PC-3 (cell line): ENCODE measurements around the gene MIF4GD. TPM values are rescaled to one million over a fixed set of nuclear protein-coding genes. Genes with fewer than 3 reads are reported as not detected.
A peak's percentile ranks its signal among the peaks of the same experiment; 100 is the strongest.

ENCODE experiments used
- ATAC-seq: fragments of 200-7000 bp; cut with Tn5 transposase; 2 replicates; pipeline ENCODE4 v1.9.1; 2020; ENCODE audit warnings: mild to moderate bottlenecking, moderate library complexity
- BruUV-seq: library from RNA; stranded (reverse); fragments of 400-500 nt; replicated peaks from 2 replicates; lab custom pipeline; 2021; lab: Mats Ljungman, UMichigan
- CTCF ChIA-PET: fragments of 300-600 bp; sonication (Branson Sonifier 250); formaldehyde crosslinking; loops from one replicate; lab custom pipeline; 2022; ENCODE audit warnings: antibody characterized with exemption; lab: Charles Lee
- POLR2A ChIA-PET: fragments of 300-600 bp; sonication (Branson Sonifier 250); formaldehyde crosslinking; loops from one replicate; lab custom pipeline; 2022; ENCODE audit warnings: antibody characterized with exemption; ENCODE audit not compliant: unreplicated experiment; lab: Charles Lee
- DNase-seq: peaks from one replicate; pipeline ENCODE4 v3.0.0-alpha.2; 2015
- H2AFZ ChIP-seq: fragments of 300-600 bp; sonication (generic); 2 replicates; pipeline ENCODE4 v1.6.0; 2016; ENCODE audit warnings: antibody characterized with exemption, low read length
- H3F3A ChIP-seq: fragments of 300-600 bp; sonication (generic); one replicate; pipeline ENCODE4 v1.6.0; 2017; ENCODE audit warnings: antibody characterized with exemption, low read length, control low read depth, mild to moderate bottlenecking; ENCODE audit not compliant: unreplicated experiment
- H3K27ac ChIP-seq: fragments of 300-600 bp; sonication (generic); 2 replicates; pipeline ENCODE4 v1.5.1; 2016; ENCODE audit warnings: mild to moderate bottlenecking, low read length
- H3K27me3 ChIP-seq: fragments of 300-600 bp; sonication (generic); 2 replicates; pipeline ENCODE4 v1.6.1; 2016; ENCODE audit warnings: low read length, mixed read lengths
- H3K36me3 ChIP-seq: fragments of 300-600 bp; sonication (generic); 2 replicates; pipeline ENCODE4 v1.6.1; 2016; ENCODE audit warnings: low read depth, mixed run types, low read length, mixed read lengths
- H3K4me1 ChIP-seq: fragments of 300-600 bp; sonication (generic); 2 replicates; pipeline ENCODE4 v1.5.1; 2016; ENCODE audit warnings: low read length; ENCODE audit not compliant: insufficient read depth
- H3K4me2 ChIP-seq: fragments of 300-600 bp; sonication (generic); 2 replicates; pipeline ENCODE4 v1.6.0; 2016; ENCODE audit warnings: low read length
- H3K4me3 ChIP-seq: fragments of 300-600 bp; sonication (generic); 2 replicates; pipeline ENCODE4 v1.5.1; 2016; ENCODE audit warnings: mild to moderate bottlenecking, low read length, mixed read lengths
- H3K79me2 ChIP-seq: fragments of 300-600 bp; sonication (generic); 2 replicates; pipeline ENCODE4 v1.6.1; 2017; ENCODE audit warnings: low read length, mixed read lengths
- H3K9ac ChIP-seq: fragments of 300-600 bp; sonication (generic); 2 replicates; pipeline ENCODE4 v1.6.0; 2016; ENCODE audit warnings: mild to moderate bottlenecking, low read length
- H3K9me2 ChIP-seq: fragments of 300-600 bp; sonication (generic); replicated peaks from 2 replicates; pipeline ENCODE4 v1.6.1; 2016; ENCODE audit warnings: mixed run types, low read length, mixed read lengths
- H3K9me3 ChIP-seq: fragments of 300-600 bp; sonication (generic); 2 replicates; pipeline ENCODE4 v1.6.1; 2016; ENCODE audit warnings: low read length, mixed read lengths
- H4K20me1 ChIP-seq: fragments of 300-600 bp; sonication (generic); 2 replicates; pipeline ENCODE4 v1.6.1; 2016; ENCODE audit warnings: low read length, mixed read lengths
- EZH2 ChIP-seq: fragments of 300-600 bp; sonication (generic); IDR thresholded peaks from one replicate; pipeline ENCODE4 v1.6.1; 2017; ENCODE audit warnings: antibody characterized with exemption, mild to moderate bottlenecking, low read length; ENCODE audit not compliant: unreplicated experiment
- EZH2phosphoT487 ChIP-seq: fragments of 300-600 bp; sonication (generic); IDR thresholded peaks from 2 replicates; pipeline ENCODE4 v1.6.1; 2018; ENCODE audit warnings: mild to moderate bottlenecking, antibody characterized with exemption, low read length, borderline replicate concordance
- intact Hi-C: fragments of 100-400 bp; cut with micrococcal nuclease; formaldehyde crosslinking; loops from 2 replicates; pipeline ENCODE4 v1.9.0; 2023
- total RNA-seq: library from RNA; depleted of rRNA; stranded (reverse); fragments of >200 nt; gene quantifications from 2 replicates; pipeline ENCODE4 v1.2.3, GENCODE V29; 2014
- TF ChIP-seq, protein P1 (sequence below): fragments of 300-600 bp; sonication (generic); conservative IDR thresholded peaks from 2 replicates; pipeline ENCODE4 v1.5.1; 2017; ENCODE audit warnings: antibody characterized with exemption, low read depth, mild to moderate bottlenecking, low read length

Gene MIF4GD
- total RNA-seq, 1 experiment from 2014 or later: 42.3 TPM

DNA sequence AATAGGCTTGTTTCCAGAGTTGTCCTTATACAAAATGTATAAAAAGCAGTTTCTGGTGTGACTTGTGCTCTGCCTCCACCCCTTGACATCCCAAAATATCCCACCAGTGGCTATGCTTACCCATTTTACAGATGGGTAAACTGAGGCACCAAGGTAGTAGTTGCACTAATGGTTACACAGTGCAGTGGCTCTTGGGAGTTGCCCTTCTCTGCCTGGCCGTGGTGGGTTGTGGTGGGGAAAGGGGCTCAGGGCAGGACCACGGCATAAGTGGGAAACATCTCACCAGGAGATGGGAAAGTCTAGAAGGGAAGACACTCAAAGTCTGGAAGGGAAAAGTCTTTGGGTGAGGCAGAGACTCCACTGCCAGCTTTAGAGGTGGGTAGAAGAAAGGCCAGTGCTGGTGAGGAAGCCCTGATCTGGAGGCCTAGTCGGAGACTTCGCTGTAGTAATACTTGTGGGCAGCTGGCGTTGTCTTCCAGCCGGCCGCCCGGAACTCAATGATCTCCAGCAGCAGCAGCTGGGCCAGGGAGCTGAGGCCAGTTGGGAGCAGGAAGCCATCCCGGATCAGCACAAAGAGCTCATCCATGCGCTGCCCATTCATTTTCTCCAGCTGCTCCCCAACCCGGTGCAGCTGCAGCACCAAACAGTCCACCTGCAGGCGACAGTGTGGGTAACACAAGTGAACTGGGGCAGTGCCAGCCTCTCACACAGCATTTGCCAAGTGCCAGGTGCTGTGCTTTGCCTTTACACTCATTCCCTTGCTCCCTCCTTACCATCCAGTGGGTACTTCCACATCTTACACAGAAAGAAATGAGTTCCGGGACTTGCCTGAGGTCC is 4.5 kb downstream of the MIF4GD start:
- ChIA-PET POLR2A (no interaction called here), CTCF (no interaction called here)
- no peaks in the 10 kb centered on the region for H3K9me3 ChIP-seq
- H3K27ac ChIP-seq: no peak overlapping the region
- peaks cover 4% of the 10 kb centered on the region for H3F3A ChIP-seq
- no peaks in the 10 kb centered on the region for H3K9me2 ChIP-seq
- peaks cover 21% of the 10 kb centered on the region for H3K36me3 ChIP-seq
- H3K9ac ChIP-seq: no peak overlapping the region
- DNase-seq (no peak), ATAC-seq (no peak)
- no peaks in the 10 kb centered on the region for H3K27me3 ChIP-seq
- intact Hi-C loops: no loop called here
- peaks cover 29% of the 10 kb centered on the region for H3K79me2 ChIP-seq
- H4K20me1 ChIP-seq: no peaks in the 10 kb centered on the region
- peaks cover 17% of the 10 kb centered on the region for H3K4me1 ChIP-seq
- no peak overlapping the region for H2AFZ ChIP-seq
- no peak overlapping the region for H3K4me3 ChIP-seq
- no peak overlapping the region for H3K4me2 ChIP-seq
- no TSS peak for BruUV-seq
- no peak for TF ChIP-seq EZH2phosphoT487
- TF ChIP-seq, protein P1, sequence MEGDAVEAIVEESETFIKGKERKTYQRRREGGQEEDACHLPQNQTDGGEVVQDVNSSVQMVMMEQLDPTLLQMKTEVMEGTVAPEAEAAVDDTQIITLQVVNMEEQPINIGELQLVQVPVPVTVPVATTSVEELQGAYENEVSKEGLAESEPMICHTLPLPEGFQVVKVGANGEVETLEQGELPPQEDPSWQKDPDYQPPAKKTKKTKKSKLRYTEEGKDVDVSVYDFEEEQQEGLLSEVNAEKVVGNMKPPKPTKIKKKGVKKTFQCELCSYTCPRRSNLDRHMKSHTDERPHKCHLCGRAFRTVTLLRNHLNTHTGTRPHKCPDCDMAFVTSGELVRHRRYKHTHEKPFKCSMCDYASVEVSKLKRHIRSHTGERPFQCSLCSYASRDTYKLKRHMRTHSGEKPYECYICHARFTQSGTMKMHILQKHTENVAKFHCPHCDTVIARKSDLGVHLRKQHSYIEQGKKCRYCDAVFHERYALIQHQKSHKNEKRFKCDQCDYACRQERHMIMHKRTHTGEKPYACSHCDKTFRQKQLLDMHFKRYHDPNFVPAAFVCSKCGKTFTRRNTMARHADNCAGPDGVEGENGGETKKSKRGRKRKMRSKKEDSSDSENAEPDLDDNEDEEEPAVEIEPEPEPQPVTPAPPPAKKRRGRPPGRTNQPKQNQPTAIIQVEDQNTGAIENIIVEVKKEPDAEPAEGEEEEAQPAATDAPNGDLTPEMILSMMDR: no peak

DNA sequence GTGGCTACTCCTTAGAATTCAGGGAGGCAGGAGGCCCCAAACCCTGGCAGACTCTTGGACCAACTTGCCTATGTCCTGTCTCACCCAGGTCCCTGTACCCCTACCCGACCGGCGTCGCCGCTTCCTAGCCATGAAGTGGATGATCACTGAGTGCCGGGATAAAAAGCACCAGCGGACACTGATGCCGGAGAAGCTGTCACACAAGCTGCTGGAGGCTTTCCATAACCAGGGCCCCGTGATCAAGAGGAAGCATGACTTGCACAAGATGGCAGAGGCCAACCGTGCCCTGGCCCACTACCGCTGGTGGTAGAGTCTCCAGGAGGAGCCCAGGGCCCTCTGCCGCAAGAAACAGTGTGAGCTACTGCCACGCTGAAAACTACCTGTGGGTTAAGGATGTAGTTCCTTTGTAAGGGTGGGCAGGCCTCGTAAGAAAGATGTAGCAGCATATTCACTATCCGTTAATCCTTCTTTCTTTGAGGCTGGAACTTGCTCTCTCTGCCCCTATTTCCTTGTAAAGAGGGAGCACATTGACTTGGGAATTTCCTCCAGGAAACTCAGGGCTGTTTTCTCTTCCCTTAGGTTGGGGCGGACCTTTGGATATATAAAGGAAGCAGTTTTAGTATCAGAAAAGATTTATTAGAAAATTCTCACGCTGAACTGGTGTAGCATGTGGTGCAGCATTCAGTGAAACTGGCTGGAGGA is 5.3 kb downstream of the MIF4GD start:
- ATAC-seq (no peak), DNase-seq (no peak)
- Histone ChIP-seq H3K27ac (no peak overlapping the region), H3K9me2 (no peaks in the 10 kb centered on the region), H3K4me2 (no peak overlapping the region), H3K27me3 (no peaks in the 10 kb centered on the region), H2AFZ (no peak overlapping the region), H3K4me1 (peaks cover 17% of the 10 kb centered on the region), H3K9me3 (no peaks in the 10 kb centered on the region), H3K4me3 (no peak overlapping the region), H3K79me2 (peaks cover 35% of the 10 kb centered on the region), H4K20me1 (no peaks in the 10 kb centered on the region), H3K36me3 (peaks cover 21% of the 10 kb centered on the region), H3F3A (peaks cover 4% of the 10 kb centered on the region), H3K9ac (no peak overlapping the region)
- no TSS peak for BruUV-seq
- intact Hi-C loops: no loop called here
- ChIA-PET POLR2A (no interaction called here), CTCF (no interaction called here)
- TF ChIP-seq EZH2 (no peak), EZH2phosphoT487 (no peak)
- TF ChIP-seq, protein P1: no peak

DNA sequence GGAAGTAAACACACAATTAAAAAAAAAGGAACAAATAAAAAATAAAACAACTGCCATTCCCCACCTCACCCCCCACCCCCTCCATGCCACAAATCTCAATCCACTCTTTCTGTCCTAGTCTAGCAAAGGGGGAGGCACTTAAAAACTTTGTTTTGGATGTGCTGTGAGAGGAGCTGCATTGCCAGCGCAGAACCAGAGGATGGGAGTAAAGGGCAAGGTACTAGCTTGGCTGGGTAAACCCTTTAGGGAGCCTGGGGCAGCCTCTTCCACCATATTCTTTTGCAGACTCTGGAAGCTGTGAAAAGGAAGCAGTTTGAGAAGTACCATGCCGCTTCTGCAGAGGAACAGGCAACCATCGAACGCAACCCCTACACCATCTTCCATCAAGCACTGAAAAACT is 8.0 kb downstream of the MIF4GD start:
- Histone ChIP-seq H3K4me3 (peak overlapping the region; percentile 96), H3K4me1 (peaks cover 21% of the 10 kb centered on the region), H2AFZ (no peak overlapping the region), H3K9me2 (no peaks in the 10 kb centered on the region), H3K9me3 (no peaks in the 10 kb centered on the region), H3K4me2 (peak overlapping the region; percentile 95), H3F3A (no peaks in the 10 kb centered on the region), H3K9ac (peak overlapping the region; percentile 98; the same call in 1 of the 2 replicates), H3K27me3 (no peaks in the 10 kb centered on the region), H3K79me2 (peaks cover 58% of the 10 kb centered on the region), H3K27ac (no peak overlapping the region), H4K20me1 (no peaks in the 10 kb centered on the region), H3K36me3 (peaks cover 21% of the 10 kb centered on the region)
- ATAC-seq (no peak), DNase-seq (no peak)
- BruUV-seq: no TSS peak
- TF ChIP-seq EZH2 (no peak), EZH2phosphoT487 (no peak)
- TF ChIP-seq, protein P1: 0 out of 2 replicates have a peak, but pooled peaks have one; percentile 21
- POLR2A ChIA-PET: interaction anchor here (1.6 to 2.3 kb wide), 2 partner anchors 8 to 26 kb away, joined by 6 to 25 read pairs; partner anchors contain the start of genes MIF4GD and SLC25A19
- CTCF ChIA-PET: interaction anchor here (1.3 to 4.4 kb wide), 2 partner anchors 8 to 26 kb away, joined by 3 to 27 read pairs; partner anchors contain the start of genes MIF4GD and SLC25A19
- intact Hi-C loops: no loop called here
